GM23248 (cell line): Measurements from ENCODE around the gene TAF11L8. TPM values are rescaled to one million over a fixed set of nuclear protein-coding genes. Genes with fewer than 3 reads are reported as not detected.
"Not testable (repeated sequence)": the region's sequence is repeated elsewhere in the genome, so short reads cannot be mapped to it uniquely, and the experiment has no call there.

Experiments used
- DNase-seq: peaks from one replicate; pipeline ENCODE4 v3.0.0-alpha.2; 2015
- H2AFZ ChIP-seq: fragments of 200-600 bp; sonication (generic); 2 replicates; pipeline ENCODE4 v1.6.1; 2016; ENCODE audit warnings: antibody characterized with exemption
- H3F3A ChIP-seq: fragments of 200-600 bp; sonication (generic); 2 replicates; pipeline ENCODE4 v1.6.1; 2016; ENCODE audit warnings: mild to moderate bottlenecking, antibody characterized with exemption, mixed run types; ENCODE audit not compliant: insufficient read depth
- H3K27ac ChIP-seq: fragments of 200-600 bp; sonication (generic); 2 replicates; pipeline ENCODE4 v1.5.1; 2016; ENCODE audit warnings: mild to moderate bottlenecking
- H3K27me3 ChIP-seq: fragments of 200-600 bp; sonication (generic); replicated peaks from 2 replicates; pipeline ENCODE4 v1.6.1; 2016; ENCODE audit warnings: mild to moderate bottlenecking; ENCODE audit not compliant: insufficient read depth
- H3K36me3 ChIP-seq: fragments of 200-600 bp; sonication (generic); 2 replicates; pipeline ENCODE4 v1.6.1; 2016; ENCODE audit warnings: low read depth, mild to moderate bottlenecking
- H3K4me1 ChIP-seq: fragments of 200-600 bp; sonication (generic); 2 replicates; pipeline ENCODE4 v1.6.1; 2016; ENCODE audit warnings: mild to moderate bottlenecking; ENCODE audit not compliant: insufficient read depth
- H3K4me2 ChIP-seq: fragments of 200-600 bp; sonication (generic); one replicate; pipeline ENCODE4 v1.6.1; 2016; ENCODE audit warnings: mild to moderate bottlenecking; ENCODE audit not compliant: unreplicated experiment
- H3K4me3 ChIP-seq: fragments of 200-600 bp; sonication (generic); 2 replicates; pipeline ENCODE4 v1.5.1; 2016; ENCODE audit warnings: mild to moderate bottlenecking
- H3K79me2 ChIP-seq: fragments of 200-600 bp; sonication (generic); 2 replicates; pipeline ENCODE4 v1.6.1; 2016; ENCODE audit warnings: mild to moderate bottlenecking; ENCODE audit not compliant: insufficient read depth
- H3K9ac ChIP-seq: fragments of 200-600 bp; sonication (generic); 2 replicates; pipeline ENCODE4 v1.6.1; 2016; ENCODE audit warnings: mild to moderate bottlenecking
- H3K9me2 ChIP-seq: fragments of 200-600 bp; sonication (generic); 2 replicates; pipeline ENCODE4 v1.6.1; 2016; ENCODE audit warnings: mixed run types, mild to moderate bottlenecking, moderate library complexity; ENCODE audit not compliant: insufficient read depth
- H3K9me3 ChIP-seq: fragments of 200-600 bp; sonication (generic); one replicate; pipeline ENCODE4 v1.6.1; 2017; ENCODE audit warnings: low read depth
- H4K20me1 ChIP-seq: fragments of 200-600 bp; sonication (generic); 2 replicates; pipeline ENCODE4 v1.6.0; 2016; ENCODE audit not compliant: insufficient read depth
- EZH2 ChIP-seq: fragments of 200-600 bp; sonication (generic); IDR thresholded peaks from 2 replicates; pipeline ENCODE4 v1.6.1; 2018; ENCODE audit warnings: antibody characterized with exemption, mild to moderate bottlenecking; ENCODE audit not compliant: insufficient read depth, poor library complexity, severe bottlenecking
- EZH2phosphoT487 ChIP-seq: fragments of 200-600 bp; sonication (generic); IDR thresholded peaks from 2 replicates; pipeline ENCODE4 v1.6.1; 2018; ENCODE audit warnings: antibody characterized with exemption, moderate library complexity, mild to moderate bottlenecking, low read depth; ENCODE audit not compliant: insufficient read depth
- WGBS, 2 experiments: methylation state at CpG; one replicate each; pipeline ENCODE4 v1.1.6; 2015 to 2017; ENCODE audit warnings: low lambda C conversion rate in 2 of 2, low coverage in 1 of 2; ENCODE audit errors: missing lambda C conversion rate in 2 of 2; 5-methylcytosine and 5-hydroxymethylcytosine counted together
- in situ Hi-C: fragments of 300-500 bp; cut with MboI; formaldehyde crosslinking; loops from 2 replicates; pipeline ENCODE4 v1.15.0; 2020
- polyA plus RNA-seq: library from polyadenylated mRNA; unstranded; fragments of >200 nt; fragmentation: Nextera tagmentation; extraction: Ambion mirVana; gene quantifications from 2 replicates; pipeline ENCODE4 v1.2.1, GENCODE V29; 2016
- total RNA-seq: library from RNA; depleted of rRNA; stranded (reverse); fragments of >200 nt; shearing (Covaris generic); gene quantifications from 2 replicates; pipeline ENCODE4 v1.2.3, GENCODE V29; 2014; rRNA removed

Gene TAF11L8
- total RNA-seq (not detected in 2 replicates), polyA plus RNA-seq (not detected in 2 replicates)

DNA sequence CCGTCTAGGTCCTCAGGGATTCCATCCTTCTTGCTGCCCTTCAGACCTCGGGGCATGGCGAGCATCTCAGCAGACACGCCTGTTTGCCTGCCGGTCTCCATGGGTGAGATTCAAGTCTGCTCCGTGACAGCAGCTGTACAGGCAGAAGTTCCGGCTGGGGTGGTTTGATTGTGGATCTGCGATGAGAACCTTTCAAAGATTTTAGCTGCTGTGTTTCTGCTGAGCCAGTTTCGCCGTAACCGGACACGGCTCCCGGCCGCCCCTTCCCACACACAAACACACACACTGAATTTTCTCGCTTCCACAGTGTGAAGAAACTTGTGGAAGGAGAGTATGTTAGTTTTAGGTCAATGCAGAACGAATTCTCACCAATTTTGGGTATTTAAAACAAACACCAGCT lies at the start of gene TAF11L8:
TSS of gene TAF11L8 (minus strand) at position 101 of the 400 bp plus-strand sequence.
- H2AFZ ChIP-seq, H4K20me1 ChIP-seq, H3K4me2 ChIP-seq, H3K36me3 ChIP-seq, H3K27me3 ChIP-seq, H3K4me1 ChIP-seq, H3F3A ChIP-seq, DNase-seq, H3K4me3 ChIP-seq, H3K27ac ChIP-seq, H3K9me3 ChIP-seq, H3K79me2 ChIP-seq, H3K9ac ChIP-seq, in situ Hi-C loops, H3K9me2 ChIP-seq: not testable (repeated sequence)
- no CpG with 5 or more reads among the region's 16 CpGs for WGBS, 2 experiments

- Histone ChIP-seq H3K9me2 (no peaks in the 10 kb centered on the region), H3K4me1 (no peaks in the 10 kb centered on the region), H3K79me2 (no peaks in the 10 kb centered on the region), H2AFZ (no peak within 1 kb of the TSS), H3F3A (no peaks in the 10 kb centered on the region), H3K4me2 (no peak within 1 kb of the TSS), H3K9ac (no peak within 1 kb of the TSS), H3K4me3 (no peak within 1 kb of the TSS), H3K36me3 (no peaks in the 10 kb centered on the region), H3K27me3 (no peaks in the 10 kb centered on the region), H3K9me3 (no peaks in the 10 kb centered on the region), H4K20me1 (no peaks in the 10 kb centered on the region), H3K27ac (no peak within 1 kb of the TSS)
- TF ChIP-seq EZH2phosphoT487: no peak
- TF ChIP-seq EZH2: no peak
- 34 to 42% methylated on average over 5 of the region's 5 CpGs for WGBS, 2 experiments
- no peak for DNase-seq
- in situ Hi-C loops: no loop called here
Measured at GRCh38 chr5:17634160-17634559, 43.4 kb upstream of the TAF11L8 start, which contains the start of gene TAF11L14. TSS of gene TAF11L14 (plus strand) at chr5:17634460.

GRCh38 chr5:17631788-17632187 lies 41.0 kb upstream of the TAF11L8 start, which contains the start of gene TAF11L13:
TSS of gene TAF11L13 (plus strand) at chr5:17632088.
- in situ Hi-C loops, H3K4me3 ChIP-seq, H3K79me2 ChIP-seq: not testable (repeated sequence)

DNA sequence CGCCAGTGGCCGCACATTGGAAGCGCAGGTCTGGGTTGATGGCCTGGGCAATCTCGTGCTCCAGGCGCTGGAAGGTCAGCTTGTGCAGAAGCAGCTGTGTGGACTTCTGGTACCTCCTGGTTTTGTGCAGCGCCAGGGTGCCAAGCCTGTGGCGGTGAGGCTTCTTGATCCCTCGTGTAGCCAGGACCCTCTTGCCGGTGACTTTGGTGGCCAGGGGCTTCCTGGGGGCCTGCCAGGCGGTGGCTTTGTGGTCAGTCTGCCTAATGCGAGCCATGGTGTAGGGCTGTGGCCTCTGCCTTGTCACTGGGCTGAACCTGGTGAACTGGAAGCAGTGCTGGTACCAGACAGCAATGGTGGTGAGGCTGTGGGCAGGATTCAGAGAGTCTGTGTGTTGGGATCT lies 34.9 kb upstream of the TAF11L8 start:
- Histone ChIP-seq H4K20me1 (no peaks in the 10 kb centered on the region), H3K9ac (no peak overlapping the region), H3K9me2 (no peaks in the 10 kb centered on the region), H3K27me3 (no peaks in the 10 kb centered on the region), H3F3A (no peaks in the 10 kb centered on the region), H3K27ac (no peak overlapping the region), H2AFZ (no peak overlapping the region), H3K4me3 (no peak overlapping the region), H3K9me3 (no peaks in the 10 kb centered on the region), H3K79me2 (no peaks in the 10 kb centered on the region), H3K4me1 (no peaks in the 10 kb centered on the region), H3K4me2 (no peak overlapping the region), H3K36me3 (no peaks in the 10 kb centered on the region)
- TF ChIP-seq EZH2phosphoT487: no peak
- no peak for TF ChIP-seq EZH2
- 63 to 66% methylated on average over 11 of the region's 11 CpGs for WGBS, 2 experiments
- in situ Hi-C loops: no loop called here
- no peak for DNase-seq

More at GRCh38 chr5:17631788-17632187, 41.0 kb upstream of the TAF11L8 start, which contains the start of gene TAF11L13:
- not testable (repeated sequence) for H3K36me3 ChIP-seq, H3K27me3 ChIP-seq, H2AFZ ChIP-seq, H3K9ac ChIP-seq, H4K20me1 ChIP-seq, H3K4me1 ChIP-seq, H3F3A ChIP-seq, H3K27ac ChIP-seq, H3K4me2 ChIP-seq, H3K9me3 ChIP-seq, DNase-seq, H3K9me2 ChIP-seq
- WGBS, 2 experiments: 60 to 67% methylated on average over 10 to 11 of the region's 12 CpGs

DNA sequence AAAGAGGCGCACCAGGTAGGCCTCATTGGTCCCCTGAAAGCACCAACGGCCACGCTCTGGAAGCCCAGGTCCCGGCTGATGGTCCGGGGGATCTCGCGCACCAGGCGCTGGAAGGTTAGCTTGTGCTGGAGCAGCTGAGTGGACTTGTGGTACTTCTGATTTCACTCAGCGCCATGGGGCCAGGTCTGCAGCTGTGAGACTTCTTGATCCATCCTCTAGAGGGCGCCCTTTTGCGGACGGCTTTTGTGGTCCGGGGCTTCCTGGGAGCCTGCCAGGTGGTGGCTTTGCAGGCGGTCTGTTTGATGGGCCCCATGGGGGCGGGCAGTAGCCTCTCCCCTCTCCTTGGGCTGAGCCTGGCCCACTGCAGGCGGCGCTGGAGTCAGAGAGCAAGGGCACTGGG lies 29.9 kb upstream of the TAF11L8 start:
- no peaks in the 10 kb centered on the region for H3K79me2 ChIP-seq
- H3K4me1 ChIP-seq: no peaks in the 10 kb centered on the region
- no peaks in the 10 kb centered on the region for H3F3A ChIP-seq
- in situ Hi-C loops: no loop called here
- 66 to 73% methylated on average over 15 to 16 of the region's 17 CpGs for WGBS, 2 experiments
- no peak overlapping the region for H3K9ac ChIP-seq
- no peaks in the 10 kb centered on the region for H3K9me3 ChIP-seq
- no peak for TF ChIP-seq EZH2phosphoT487
- TF ChIP-seq EZH2: no peak
- DNase-seq: no peak
- no peaks in the 10 kb centered on the region for H3K27me3 ChIP-seq
- no peaks in the 10 kb centered on the region for H3K36me3 ChIP-seq
- no peaks in the 10 kb centered on the region for H4K20me1 ChIP-seq
- H3K4me3 ChIP-seq: no peak overlapping the region
- H3K9me2 ChIP-seq: no peaks in the 10 kb centered on the region
- H2AFZ ChIP-seq: no peak overlapping the region
- no peak overlapping the region for H3K4me2 ChIP-seq
- H3K27ac ChIP-seq: no peak overlapping the region
